Mesothelial cell of epicardium (in vitro differentiated cells): ENCODE measurements around the gene CACNA2D2. TPM values are rescaled to one million over a fixed set of nuclear protein-coding genes. Genes with fewer than 3 reads are reported as not detected.

Experiments used
- DNase-seq, 2 experiments: peaks; one replicate each; pipeline ENCODE4 v3.0.0; 2021; ENCODE audit warnings: low spot score in 2 of 2; ENCODE audit not compliant: unreplicated experiment in 2 of 2
- H3K27ac Mint-ChIP-seq: 2 replicates; pipeline ENCODE4 v1.8.0; 2021; ENCODE audit warnings: mixed read lengths
- H3K27me3 Mint-ChIP-seq: 2 replicates; pipeline ENCODE4 v1.8.0; 2021; ENCODE audit warnings: low read depth, mixed read lengths
- H3K36me3 Mint-ChIP-seq: 2 replicates; pipeline ENCODE4 v1.8.0; 2021; ENCODE audit warnings: mixed read lengths
- H3K4me1 Mint-ChIP-seq: 2 replicates; pipeline ENCODE4 v1.8.0; 2021; ENCODE audit warnings: mixed read lengths
- H3K4me3 Mint-ChIP-seq: 2 replicates; pipeline ENCODE4 v1.8.0; 2021; ENCODE audit warnings: mild to moderate bottlenecking, moderate library complexity, mixed read lengths
- H3K9me3 Mint-ChIP-seq: 2 replicates; pipeline ENCODE4 v1.8.0; 2021; ENCODE audit warnings: mixed read lengths
- total RNA-seq: library from RNA; stranded (reverse); gene quantifications from 3 replicates; pipeline ENCODE4 v1.2.1, GENCODE V29; 2021
- TF ChIP-seq, protein P1 (sequence below): fragments of 200-600 bp; sonication (generic); IDR thresholded peaks from one replicate; pipeline ENCODE4 v1.5.0; 2021; ENCODE audit warnings: antibody characterized with exemption; ENCODE audit not compliant: unreplicated experiment

The CACNA2D2 gene
- total RNA-seq, 1 donor from 2014 or later = 10.8 TPM

DNA sequence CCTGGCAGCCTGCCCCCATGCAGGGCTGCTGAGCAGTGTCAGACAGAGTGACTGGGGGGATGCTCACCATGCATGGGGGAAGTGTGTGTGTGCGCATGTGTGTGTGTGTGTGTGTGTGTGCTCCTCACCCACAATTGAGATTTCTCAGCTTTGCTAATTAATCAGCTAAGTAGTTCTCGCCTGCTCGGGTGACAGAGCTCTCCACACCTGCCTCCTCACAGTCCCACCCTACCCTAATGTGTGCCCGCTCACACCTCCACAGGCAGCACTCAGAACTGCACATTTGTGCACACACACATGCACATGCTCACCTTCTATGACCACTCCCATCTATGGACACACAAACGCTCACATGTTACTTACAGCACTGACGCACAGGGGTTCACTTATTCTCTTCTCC, 37.3 kb downstream of the CACNA2D2 start:
- no peak overlapping the region for H3K27ac Mint-ChIP-seq
- no peak for DNase-seq
- TF ChIP-seq, protein P1, sequence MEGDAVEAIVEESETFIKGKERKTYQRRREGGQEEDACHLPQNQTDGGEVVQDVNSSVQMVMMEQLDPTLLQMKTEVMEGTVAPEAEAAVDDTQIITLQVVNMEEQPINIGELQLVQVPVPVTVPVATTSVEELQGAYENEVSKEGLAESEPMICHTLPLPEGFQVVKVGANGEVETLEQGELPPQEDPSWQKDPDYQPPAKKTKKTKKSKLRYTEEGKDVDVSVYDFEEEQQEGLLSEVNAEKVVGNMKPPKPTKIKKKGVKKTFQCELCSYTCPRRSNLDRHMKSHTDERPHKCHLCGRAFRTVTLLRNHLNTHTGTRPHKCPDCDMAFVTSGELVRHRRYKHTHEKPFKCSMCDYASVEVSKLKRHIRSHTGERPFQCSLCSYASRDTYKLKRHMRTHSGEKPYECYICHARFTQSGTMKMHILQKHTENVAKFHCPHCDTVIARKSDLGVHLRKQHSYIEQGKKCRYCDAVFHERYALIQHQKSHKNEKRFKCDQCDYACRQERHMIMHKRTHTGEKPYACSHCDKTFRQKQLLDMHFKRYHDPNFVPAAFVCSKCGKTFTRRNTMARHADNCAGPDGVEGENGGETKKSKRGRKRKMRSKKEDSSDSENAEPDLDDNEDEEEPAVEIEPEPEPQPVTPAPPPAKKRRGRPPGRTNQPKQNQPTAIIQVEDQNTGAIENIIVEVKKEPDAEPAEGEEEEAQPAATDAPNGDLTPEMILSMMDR = no peak
- H3K4me1 Mint-ChIP-seq = no peaks in the 10 kb centered on the region
- no peaks in the 10 kb centered on the region for H3K36me3 Mint-ChIP-seq
- H3K4me3 Mint-ChIP-seq = no peak overlapping the region
- no peaks in the 10 kb centered on the region for H3K9me3 Mint-ChIP-seq
- peaks cover 22% of the 10 kb centered on the region for H3K27me3 Mint-ChIP-seq

DNA sequence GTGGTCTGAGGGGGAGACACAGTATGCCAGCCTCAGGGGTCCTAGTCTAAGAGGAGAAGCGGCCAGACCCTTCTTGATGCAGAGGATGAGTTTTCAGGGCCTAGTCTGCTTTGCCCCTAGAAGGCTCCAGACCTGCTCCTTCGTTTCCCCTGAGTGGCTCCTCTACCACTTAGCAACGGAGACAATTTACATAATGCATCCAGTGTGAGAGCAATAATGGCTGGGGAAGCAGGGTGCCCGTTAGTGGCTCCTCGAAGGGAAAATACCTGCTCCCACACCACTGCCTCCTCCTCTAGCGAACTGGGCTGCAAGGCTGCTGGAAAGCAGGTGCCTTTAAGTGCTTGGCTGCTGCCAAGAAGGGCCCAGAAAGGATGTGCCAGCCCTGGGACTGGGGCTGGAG, 38.9 kb downstream of the CACNA2D2 start:
- H3K27ac Mint-ChIP-seq = no peak overlapping the region
- H3K36me3 Mint-ChIP-seq = no peaks in the 10 kb centered on the region
- DNase-seq = no peak
- TF ChIP-seq, protein P1 = no peak
- H3K4me3 Mint-ChIP-seq = no peak overlapping the region
- H3K9me3 Mint-ChIP-seq = no peaks in the 10 kb centered on the region
- peaks cover 23% of the 10 kb centered on the region for H3K27me3 Mint-ChIP-seq
- no peaks in the 10 kb centered on the region for H3K4me1 Mint-ChIP-seq

DNA sequence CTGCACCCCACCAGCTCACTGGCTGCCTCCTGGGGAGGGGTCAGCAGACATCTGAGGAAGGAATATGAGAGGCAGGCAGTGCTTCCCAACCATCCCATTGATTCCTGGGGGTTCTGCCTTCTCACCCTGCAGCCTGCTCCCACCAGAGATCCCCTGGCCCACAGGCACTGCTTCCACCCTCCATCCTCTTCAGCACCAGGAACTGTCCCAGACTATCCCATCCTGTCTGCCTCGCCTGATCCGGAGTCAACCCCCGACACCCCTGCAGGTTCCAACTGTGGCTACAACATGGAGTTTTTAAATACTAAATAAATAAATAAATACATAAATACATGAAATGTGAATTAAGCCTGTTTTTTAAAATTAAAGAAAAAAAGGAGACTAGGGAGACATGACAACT, 43.6 kb downstream of the CACNA2D2 start:
- TF ChIP-seq, protein P1 = no peak
- no peaks in the 10 kb centered on the region for H3K36me3 Mint-ChIP-seq
- DNase-seq = no peak
- H3K4me3 Mint-ChIP-seq = no peak overlapping the region
- H3K4me1 Mint-ChIP-seq = no peaks in the 10 kb centered on the region
- H3K27ac Mint-ChIP-seq = no peak overlapping the region
- no peaks in the 10 kb centered on the region for H3K9me3 Mint-ChIP-seq
- H3K27me3 Mint-ChIP-seq = peaks cover 25% of the 10 kb centered on the region

DNA sequence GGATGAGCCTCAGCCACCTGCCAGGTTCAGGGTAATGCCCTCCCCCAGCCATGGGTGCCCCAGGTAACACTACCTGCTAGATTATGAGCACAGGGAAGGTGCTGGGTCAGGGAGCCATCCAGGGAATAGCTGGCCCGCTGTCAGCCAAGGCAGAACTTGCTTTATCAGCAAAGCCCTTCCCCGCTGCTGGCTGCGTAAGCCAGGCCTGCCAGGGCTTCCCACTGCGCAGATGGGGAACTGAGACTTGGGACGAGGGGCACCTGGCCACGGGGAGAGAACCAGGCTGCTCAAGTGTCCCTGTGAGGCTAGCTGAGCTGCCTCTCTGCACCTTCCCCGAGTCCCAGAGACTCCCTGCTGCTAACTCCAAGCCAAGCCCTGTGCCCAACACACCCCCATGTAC, 45.4 kb downstream of the CACNA2D2 start:
- TF ChIP-seq, protein P1 = no peak
- Mint-ChIP-seq H3K9me3 (no peaks in the 10 kb centered on the region), H3K27me3 (peaks cover 19% of the 10 kb centered on the region), H3K27ac (no peak overlapping the region), H3K36me3 (no peaks in the 10 kb centered on the region), H3K4me3 (no peak overlapping the region), H3K4me1 (no peaks in the 10 kb centered on the region)
- DNase-seq = no peak

DNA sequence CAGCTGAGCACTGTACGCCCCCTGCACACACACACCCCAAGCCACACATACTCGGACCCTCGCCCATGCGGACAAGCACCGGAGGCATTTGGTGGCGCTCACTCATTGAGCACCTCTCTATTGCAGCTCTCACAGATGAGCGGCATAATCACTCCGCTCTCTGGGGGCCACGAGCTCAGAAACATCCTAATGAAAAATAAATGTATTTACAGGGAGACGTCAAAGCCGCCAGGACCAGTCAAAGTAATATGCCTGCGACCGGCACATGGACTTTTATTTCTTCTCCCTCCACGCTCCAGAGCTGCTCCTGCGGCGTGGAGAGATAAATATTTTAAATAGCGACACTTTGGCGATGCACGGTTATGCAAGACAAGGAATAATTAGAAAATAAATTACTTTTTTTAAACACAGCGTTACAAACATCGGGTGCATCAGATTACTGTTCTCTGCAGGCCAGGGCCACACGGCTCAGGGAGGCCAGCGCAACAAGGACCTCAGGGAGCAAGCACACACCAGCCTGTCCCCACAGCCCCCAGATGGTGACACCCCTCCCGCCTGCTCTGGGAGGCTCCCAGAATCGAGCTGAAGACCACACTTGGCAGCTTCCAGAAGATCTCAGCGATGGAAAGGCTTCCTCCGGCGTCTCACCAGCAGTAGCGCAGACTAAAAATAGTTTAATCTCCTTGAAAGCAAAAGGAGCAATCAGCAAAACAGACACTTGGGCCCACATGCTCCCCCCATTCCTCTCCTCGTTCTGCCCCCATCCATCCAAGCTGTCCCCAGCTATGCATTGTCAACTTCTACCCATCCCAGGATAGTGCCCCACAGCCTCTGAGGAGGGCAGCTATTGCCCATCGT, 48.0 kb downstream of the CACNA2D2 start:
- H3K4me3 Mint-ChIP-seq = no peak overlapping the region
- peaks cover 4% of the 10 kb centered on the region for H3K27me3 Mint-ChIP-seq
- TF ChIP-seq, protein P1 = no peak

More for the DNA sequence above, 48.0 kb downstream of the CACNA2D2 start:
- Mint-ChIP-seq H3K4me1 (no peaks in the 10 kb centered on the region), H3K36me3 (no peaks in the 10 kb centered on the region), H3K27ac (no peak overlapping the region), H3K9me3 (no peaks in the 10 kb centered on the region)
- DNase-seq = no peak
